Endothelial cell of umbilical vein (primary cell): Measurements from ENCODE around the gene HELZ2.

Experiments
- CTCF ChIP-seq, 2 donors: IDR thresholded peaks; 1 replicate in 1 of 2; 2 replicates in 1 of 2; pipeline ENCODE4 v1.5.1; 2011; ENCODE audit warnings: low read length in 2 of 2, mild to moderate bottlenecking in 2 of 2, moderate library complexity in 2 of 2, control low read depth in 1 of 2, inconsistent platforms in 1 of 2, low read depth in 1 of 2; ENCODE audit not compliant: insufficient read depth in 1 of 2; ENCODE audit errors: extremely low read depth in 1 of 2
- MAX ChIP-seq: IDR thresholded peaks from 2 replicates; pipeline ENCODE4 v1.6.1; 2011; ENCODE audit not compliant: insufficient read depth, insufficient read length

GRCh38 chr20:63536241-63536977, 37.6 kb downstream of the HELZ2 start:
- TF ChIP-seq CTCF (IDR thresholded peaks at IDR 0.05; ENCODE audit: extremely low read depth in 1 of 2, insufficient read depth in 1 of 2, low read depth in 1 of 2, low read length in 2 of 2), result no peak
- no peak for TF ChIP-seq MAX
